K562 (cell line): ENCODE measurements around the gene ZNF672. TPM values are rescaled to one million over a fixed set of nuclear protein-coding genes. Genes with fewer than 3 reads are reported as not detected.

Experiments used
- ATAC-seq: fragments of 200-7000 bp; cut with Tn5 transposase; 3 replicates; pipeline ENCODE4 v1.9.1; 2020; ENCODE audit warnings: moderate library complexity
- BruUV-seq: library from RNA; stranded (reverse); fragments of 400-500 nt; replicated peaks from 2 replicates; lab custom pipeline; 2021; lab: Mats Ljungman, UMichigan
- CTCF ChIA-PET: fragments of 300-600 bp; formaldehyde crosslinking; extraction: SDS; loops from one replicate; lab custom pipeline; 2021; ENCODE audit warnings: low intra/inter-chr PET ratio; lab: Yijun Ruan, JAX
- POLR2A ChIA-PET: fragments of 300-600, 350-650 bp; sonication (Branson Sonifier 250); formaldehyde crosslinking; extraction: SDS; loops from one replicate; lab custom pipeline; 2021; ENCODE audit warnings: antibody characterized with exemption, inconsistent platforms; lab: Yijun Ruan, JAX
- DNase-seq, 4 experiments: peaks; one replicate each; pipeline versions ENCODE4 v3.0.0 to v3.0.0-alpha.2; 2011 to 2018; ENCODE audit warnings: low spot score in 3 of 4, mixed read lengths in 3 of 4; ENCODE audit errors: extremely low read depth in 1 of 4
- FAIRE-seq: peaks from 2 replicates; lab custom pipeline; 2011; peaks lifted over from hg19 to GRCh38; lab: Jason Lieb, UNC
- H2AFZ ChIP-seq: 2 replicates; pipeline ENCODE4 v1.6.0; 2011; ENCODE audit warnings: low read depth, low read length, control low read depth, inconsistent platforms
- H3K27ac ChIP-seq: fragments of 200-600 bp; 3 replicates; pipeline ENCODE4 v1.8.0; 2011; ENCODE audit warnings: low read depth, mild to moderate bottlenecking, control low read depth, inconsistent platforms, low read length, moderate library complexity, mixed read lengths; ENCODE audit errors: extremely low read depth
- H3K27me3 ChIP-seq, 2 experiments: fragments of 300-600 bp in 1 of 2; 2 replicates in 1 of 2; 3 replicates in 1 of 2; pipeline versions ENCODE4 v1.6.0 to v1.8.0; 2011; ENCODE audit warnings: inconsistent platforms in 2 of 2, low read length in 2 of 2, mild to moderate bottlenecking in 1 of 2, mixed read lengths in 1 of 2, moderate library complexity in 1 of 2; ENCODE audit not compliant: control insufficient read depth in 2 of 2, insufficient read depth in 2 of 2
- H3K36me3 ChIP-seq: fragments of 300-600 bp; 3 replicates; pipeline ENCODE4 v1.8.0; 2011; ENCODE audit warnings: mild to moderate bottlenecking, low read length, inconsistent platforms; ENCODE audit not compliant: control insufficient read depth, insufficient read depth
- H3K4me1 ChIP-seq, 2 experiments: fragments of 200-600 bp in 1 of 2; replicated peaks in 1 of 2; 2 replicates in 1 of 2; 3 replicates in 1 of 2; pipeline versions ENCODE4 v1.5.1 to v1.8.0; 2011; ENCODE audit warnings: inconsistent platforms in 2 of 2, low read length in 2 of 2, mild to moderate bottlenecking in 1 of 2, mixed read lengths in 1 of 2, moderate library complexity in 1 of 2; ENCODE audit not compliant: control insufficient read depth in 2 of 2, insufficient read depth in 2 of 2
- H3K4me2 ChIP-seq: 2 replicates; pipeline ENCODE4 v1.6.1; 2011; ENCODE audit warnings: low read length, control low read depth, inconsistent platforms, mixed read lengths; ENCODE audit not compliant: insufficient read depth
- H3K4me3 ChIP-seq: fragments of 200-600 bp; sonication (generic), shearing (Covaris generic); 2 replicates; pipeline ENCODE4 v1.5.1; 2016; ENCODE audit warnings: control low read depth, inconsistent platforms
- H3K79me2 ChIP-seq: fragments of 200-600 bp; 3 replicates; pipeline ENCODE4 v1.8.0; 2011; ENCODE audit warnings: low read length, inconsistent platforms; ENCODE audit not compliant: control insufficient read depth, insufficient read depth
- H3K9ac ChIP-seq, 2 experiments: 2 replicates each; pipeline versions ENCODE4 v1.6.0 to v1.6.1; 2011; ENCODE audit warnings: low read depth in 2 of 2, low read length in 2 of 2, control low read depth in 1 of 2, inconsistent platforms in 1 of 2, mild to moderate bottlenecking in 1 of 2, mixed read lengths in 1 of 2; ENCODE audit not compliant: insufficient read depth in 1 of 2
- H3K9me1 ChIP-seq: one replicate; pipeline ENCODE4 v1.6.0; 2011; ENCODE audit warnings: inconsistent platforms, mild to moderate bottlenecking, low read length, moderate library complexity; ENCODE audit not compliant: control insufficient read depth, insufficient read depth
- H3K9me3 ChIP-seq: replicated peaks from 2 replicates; pipeline ENCODE4 v1.5.1; 2011; ENCODE audit warnings: low read depth, low read length, inconsistent platforms; ENCODE audit not compliant: control insufficient read depth, insufficient read depth
- H4K20me1 ChIP-seq: replicated peaks from 2 replicates; pipeline ENCODE4 v1.6.1; 2011; ENCODE audit warnings: low read length, inconsistent platforms, mixed read lengths; ENCODE audit not compliant: control insufficient read depth, insufficient read depth
- ARID1B ChIP-seq: fragments of 450-650 bp; IDR thresholded peaks from 2 replicates; pipeline ENCODE4 v1.6.1; 2016; ENCODE audit warnings: antibody characterized with exemption, mild to moderate bottlenecking, inconsistent platforms
- ATF1 ChIP-seq, 2 experiments: fragments of 450-650 bp in 1 of 2; IDR thresholded peaks; 2 replicates each; pipeline ENCODE4 v1.6.1; 2016; ENCODE audit warnings: missing compliant biosample characterization in 1 of 2, missing genetic modification characterization in 1 of 2
- CEBPG ChIP-seq, 3 experiments: fragments of 200-800 bp in 1 of 3; sonication (Bioruptor generic) in 1 of 3; sonication (generic) in 1 of 3; formaldehyde crosslinking in 1 of 3; IDR thresholded peaks in 2 of 3; conservative IDR thresholded peaks in 1 of 3; 2 replicates each; pipeline versions ENCODE4 v1.6.1 to v1.8.0; 2016 to 2022; ENCODE audit warnings: missing compliant biosample characterization in 2 of 3, missing genetic modification characterization in 2 of 3, mild to moderate bottlenecking in 1 of 3, missing genetic modification reagents in 1 of 3
- CREM ChIP-seq: IDR thresholded peaks from 2 replicates; pipeline ENCODE4 v1.6.1; 2014; ENCODE audit warnings: antibody characterized with exemption, low read depth
- DNMT1 ChIP-seq: fragments of 450-650 bp; IDR thresholded peaks from 2 replicates; pipeline ENCODE4 v1.6.1; 2016; ENCODE audit warnings: antibody characterized with exemption, mild to moderate bottlenecking
- ETV1 ChIP-seq: fragments of 450-650 bp; conservative IDR thresholded peaks from 2 replicates; pipeline ENCODE4 v1.6.1; 2016; ENCODE audit warnings: missing genetic modification characterization, control low read depth, low read depth, missing compliant biosample characterization
- ETV5 ChIP-seq: sonication (generic); formaldehyde crosslinking; IDR thresholded peaks from 2 replicates; pipeline ENCODE4 v1.4.0; 2020; ENCODE audit warnings: low read depth, mild to moderate bottlenecking, missing genetic modification reagents
- GATAD2A ChIP-seq: fragments of 450-650 bp; IDR thresholded peaks from 2 replicates; pipeline ENCODE4 v1.6.1; 2017
- KDM1A ChIP-seq, 2 experiments: fragments of 450-650 bp; IDR thresholded peaks; 2 replicates each; pipeline ENCODE4 v1.6.1; 2016; ENCODE audit warnings: mild to moderate bottlenecking in 2 of 2
- MCM7 ChIP-seq, 2 experiments: fragments of 450-650 bp; IDR thresholded peaks; 2 replicates each; pipeline ENCODE4 v1.6.1; 2016 to 2018
- MTA3 ChIP-seq: fragments of 450-650 bp; formaldehyde crosslinking; IDR thresholded peaks from 2 replicates; pipeline ENCODE4 v1.6.1; 2017; ENCODE audit warnings: mild to moderate bottlenecking, borderline replicate concordance
- NBN ChIP-seq: fragments of 450-650 bp; IDR thresholded peaks from 2 replicates; pipeline ENCODE4 v1.6.1; 2016; ENCODE audit warnings: low read depth, mild to moderate bottlenecking
- TAF15 ChIP-seq: fragments of 200-400 bp; formaldehyde crosslinking; IDR thresholded peaks from 2 replicates; pipeline ENCODE4 v1.6.1; 2017; ENCODE audit warnings: mild to moderate bottlenecking, low read depth, low read length, moderate library complexity
- TBL1XR1 ChIP-seq, 2 experiments: IDR thresholded peaks; 2 replicates each; pipeline ENCODE4 v1.6.1; 2012; ENCODE audit warnings: improper control_type of control experiment in 2 of 2, low read length in 2 of 2, mild to moderate bottlenecking in 1 of 2
- TRIM28 ChIP-seq: fragments of 450-650 bp; IDR thresholded peaks from 2 replicates; pipeline ENCODE4 v1.6.1; 2017
- WGBS: fragments of 100-300 bp; shearing (Covaris generic); methylation state at CpG from one replicate; pipeline ENCODE4 v1.1.6; 2016; ENCODE audit warnings: low coverage, mixed read lengths; ENCODE audit not compliant: insufficient coverage; ENCODE audit errors: missing lambda C conversion rate; 5-methylcytosine and 5-hydroxymethylcytosine counted together
- in situ Hi-C: fragments of 300-500 bp; cut with MboI; formaldehyde crosslinking; loops from 4 replicates; pipeline ENCODE4 v1.15.0; 2018; ENCODE audit warnings: inconsistent platforms, mixed read lengths
- intact Hi-C: fragments of 100-400 bp; cut with micrococcal nuclease; formaldehyde crosslinking; loops from 2 replicates; pipeline ENCODE4 v1.14.2; 2022
- polyA plus RNA-seq, 8 experiments: library from polyadenylated mRNA; depleted of rRNA in 4 of 8; stranded (reverse) in 5 of 8; unstranded in 3 of 8; fragments of >200 nt; fragmentation: Nextera tagmentation in 2 of 8; fragmentation: Illumina TruSeq in 1 of 8; extraction: Ambion mirVana in 2 of 8; extraction: Trizol in 1 of 8; gene quantifications; 2 replicates each; pipeline versions ENCODE4 v1.2.1 to v1.2.3, GENCODE V29; 2011 to 2014; ENCODE audit warnings: inconsistent platforms in 1 of 8, missing spikeins in 1 of 8
- total RNA-seq, 7 experiments: library from RNA; depleted of rRNA in 6 of 7; stranded (reverse); fragments of >200 nt in 6 of 7; fragmentation: Illumina TruSeq in 2 of 7; extraction: Trizol in 2 of 7; gene quantifications; 2 replicates each; pipeline versions ENCODE4 v1.2.1 to v1.2.3, GENCODE V29; 2011 to 2021; ENCODE audit warnings: low replicate concordance in 1 of 7
- TF ChIP-seq, protein P1 (sequence below): fragments of 450-650 bp; formaldehyde crosslinking; IDR thresholded peaks from 2 replicates; pipeline ENCODE4 v1.4.0; 2020; ENCODE audit warnings: mild to moderate bottlenecking
- TF ChIP-seq, protein P2 (sequence below): fragments of 200-800 bp; sonication (Bioruptor generic); IDR thresholded peaks from 2 replicates; pipeline ENCODE4 v1.6.1; 2016; ENCODE audit warnings: missing genetic modification characterization, missing compliant biosample characterization

ZNF672 gene
- total and polyA plus RNA-seq, 9 of the 15 experiments (the other 6 are each of a cell fraction or from before 2014, with no cell fraction given): 1.9 to 57.9 (median 24.1) TPM

DNA sequence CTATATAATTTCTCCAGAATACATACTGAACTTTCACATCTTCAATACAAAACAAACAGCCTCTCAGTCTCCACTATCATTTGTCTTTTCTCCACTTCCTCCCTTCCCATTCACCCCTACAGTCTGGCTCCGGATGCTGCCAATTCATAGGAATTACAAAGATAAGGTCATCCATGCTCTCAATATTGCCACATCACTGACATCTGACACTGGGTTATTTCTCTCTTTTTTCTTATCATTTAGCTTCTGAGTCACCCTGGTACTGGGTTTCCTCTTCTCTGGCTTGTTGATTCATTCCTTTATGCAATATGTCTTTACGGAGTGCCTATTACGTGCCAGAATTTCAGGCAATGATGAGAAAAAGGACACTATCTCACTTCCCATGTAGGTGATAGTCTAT is 9.2 kb upstream of the ZNF672 start:
- Histone ChIP-seq H3K9me3 (0 out of 2 replicates have a peak, but pooled peaks cover 5% of the 10 kb centered on the region), H3K4me2 (peak overlapping the region; percentile 37), H4K20me1 (no peaks in the 10 kb centered on the region; the same call in 1 of the 2 replicates), H3K4me3 (no peak overlapping the region), H2AFZ (peak overlapping the region; percentile 45), H3K36me3 (peaks cover 12% of the 10 kb centered on the region; the same call in 2 of the 3 replicates), H3K27me3 (no peaks in the 10 kb centered on the region), H3K27ac (peak overlapping the region; percentile 99), H3K9me1 (no peaks in the 10 kb centered on the region), H3K79me2 (peaks cover 23% of the 10 kb centered on the region), H3K9ac (peak overlapping the region in 1 of 2 experiments; percentile 57; a peak in 2 of 4 replicates), H3K4me1 (peaks cover 29 to 45% of the 10 kb centered on the region in 2 experiments)
- in situ Hi-C loops: no loop called here
- 0% methylated on average over 3 of the region's 3 CpGs for WGBS
- FAIRE-seq (peak; percentile 74), ATAC-seq (peak; percentile 15), DNase-seq (peak; percentile 64 to 86 (median 76))
- no TSS peak for BruUV-seq
- CTCF ChIA-PET: interaction anchor here (0.6 kb wide), 1 partner anchor 26 kb away, joined by 3 read pairs; no protein-coding TSS in a partner anchor
- intact Hi-C loops: loop anchor here (5.0 kb wide), 1 partner anchor 972 kb away; the partner anchor contains the start of gene TRIM58
- POLR2A ChIA-PET: interaction anchor here (0.7 to 6.8 kb wide), 4 partner anchors 9 to 74 kb away, joined by 3 to 78 read pairs (median 3); partner anchors contain the start of gene ZNF672
- TF ChIP-seq, protein P1, sequence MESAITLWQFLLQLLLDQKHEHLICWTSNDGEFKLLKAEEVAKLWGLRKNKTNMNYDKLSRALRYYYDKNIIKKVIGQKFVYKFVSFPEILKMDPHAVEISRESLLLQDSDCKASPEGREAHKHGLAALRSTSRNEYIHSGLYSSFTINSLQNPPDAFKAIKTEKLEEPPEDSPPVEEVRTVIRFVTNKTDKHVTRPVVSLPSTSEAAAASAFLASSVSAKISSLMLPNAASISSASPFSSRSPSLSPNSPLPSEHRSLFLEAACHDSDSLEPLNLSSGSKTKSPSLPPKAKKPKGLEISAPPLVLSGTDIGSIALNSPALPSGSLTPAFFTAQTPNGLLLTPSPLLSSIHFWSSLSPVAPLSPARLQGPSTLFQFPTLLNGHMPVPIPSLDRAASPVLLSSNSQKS (CRISPR knock-in tag): no peak
- TF ChIP-seq NBN (peak; percentile 96), DNMT1 (no peak; the same call in 1 of the 2 replicates), TRIM28 (0 out of 2 replicates have a peak, but pooled peaks have one; percentile 26), ATF1 (CRISPR knock-in tag; IDR thresholded peaks at IDR 0.05) (no peak), ATF1 (tag; IDR thresholded peaks at IDR 0.05) (no peak; the same call in 1 of the 2 replicates), GATAD2A (peak; percentile 77; the same call in 1 of the 2 replicates), MTA3 (peak; percentile 27; the same call in 1 of the 2 replicates), KDM1A (IDR thresholded peaks at IDR 0.05) (peak; percentile 53 to 63; a peak in 2 of 4 replicates), ETV5 (CRISPR knock-in tag) (peak; percentile 76; the same call in 1 of the 2 replicates), MCM7 (IDR thresholded peaks at IDR 0.05) (no peak), CREM (peak; percentile 64), ARID1B (peak; percentile 93), TBL1XR1 (IDR thresholded peaks at IDR 0.05; ENCODE audit: low read length in 2 of 2) (peak in 1 of 2 experiments; percentile 80; a peak in 2 of 4 replicates), CEBPG (CRISPR knock-in tag; IDR thresholded peaks at IDR 0.05) (peak; percentile 90), CEBPG (tag; conservative IDR thresholded peaks at IDR 0.05 in 1 of 2, IDR thresholded peaks at IDR 0.05 in 1 of 2) (peak; percentile 97 to 98), TAF15 (no peak), ETV1 (tag) (peak; percentile 92)
- TF ChIP-seq, protein P2, sequence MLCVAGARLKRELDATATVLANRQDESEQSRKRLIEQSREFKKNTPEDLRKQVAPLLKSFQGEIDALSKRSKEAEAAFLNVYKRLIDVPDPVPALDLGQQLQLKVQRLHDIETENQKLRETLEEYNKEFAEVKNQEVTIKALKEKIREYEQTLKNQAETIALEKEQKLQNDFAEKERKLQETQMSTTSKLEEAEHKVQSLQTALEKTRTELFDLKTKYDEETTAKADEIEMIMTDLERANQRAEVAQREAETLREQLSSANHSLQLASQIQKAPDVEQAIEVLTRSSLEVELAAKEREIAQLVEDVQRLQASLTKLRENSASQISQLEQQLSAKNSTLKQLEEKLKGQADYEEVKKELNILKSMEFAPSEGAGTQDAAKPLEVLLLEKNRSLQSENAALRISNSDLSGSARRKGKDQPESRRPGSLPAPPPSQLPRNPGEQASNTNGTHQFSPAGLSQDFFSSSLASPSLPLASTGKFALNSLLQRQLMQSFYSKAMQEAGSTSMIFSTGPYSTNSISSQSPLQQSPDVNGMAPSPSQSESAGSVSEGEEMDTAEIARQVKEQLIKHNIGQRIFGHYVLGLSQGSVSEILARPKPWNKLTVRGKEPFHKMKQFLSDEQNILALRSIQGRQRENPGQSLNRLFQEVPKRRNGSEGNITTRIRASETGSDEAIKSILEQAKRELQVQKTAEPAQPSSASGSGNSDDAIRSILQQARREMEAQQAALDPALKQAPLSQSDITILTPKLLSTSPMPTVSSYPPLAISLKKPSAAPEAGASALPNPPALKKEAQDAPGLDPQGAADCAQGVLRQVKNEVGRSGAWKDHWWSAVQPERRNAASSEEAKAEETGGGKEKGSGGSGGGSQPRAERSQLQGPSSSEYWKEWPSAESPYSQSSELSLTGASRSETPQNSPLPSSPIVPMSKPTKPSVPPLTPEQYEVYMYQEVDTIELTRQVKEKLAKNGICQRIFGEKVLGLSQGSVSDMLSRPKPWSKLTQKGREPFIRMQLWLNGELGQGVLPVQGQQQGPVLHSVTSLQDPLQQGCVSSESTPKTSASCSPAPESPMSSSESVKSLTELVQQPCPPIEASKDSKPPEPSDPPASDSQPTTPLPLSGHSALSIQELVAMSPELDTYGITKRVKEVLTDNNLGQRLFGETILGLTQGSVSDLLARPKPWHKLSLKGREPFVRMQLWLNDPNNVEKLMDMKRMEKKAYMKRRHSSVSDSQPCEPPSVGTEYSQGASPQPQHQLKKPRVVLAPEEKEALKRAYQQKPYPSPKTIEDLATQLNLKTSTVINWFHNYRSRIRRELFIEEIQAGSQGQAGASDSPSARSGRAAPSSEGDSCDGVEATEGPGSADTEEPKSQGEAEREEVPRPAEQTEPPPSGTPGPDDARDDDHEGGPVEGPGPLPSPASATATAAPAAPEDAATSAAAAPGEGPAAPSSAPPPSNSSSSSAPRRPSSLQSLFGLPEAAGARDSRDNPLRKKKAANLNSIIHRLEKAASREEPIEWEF (CRISPR knock-in tag): peak; percentile 87; the same call in 1 of the 2 replicates
